ENCODE data around the gene FAM187B.

The FAM187B gene

GRCh38 chr19:35247526-35248309, 19.2 kb upstream of the FAM187B start:
- ATAC-seq, result no peak
- TF ChIP-seq SNAI2 (CRISPR knock-in tag; IDR thresholded peaks at IDR 0.05) (no peak), RARB (CRISPR knock-in tag; IDR thresholded peaks at IDR 0.05) (no peak), BACH2 (CRISPR knock-in tag; IDR thresholded peaks at IDR 0.05; ENCODE audit: borderline replicate concordance) (no peak), PATZ1 (CRISPR knock-in tag; IDR thresholded peaks at IDR 0.05; ENCODE audit: borderline replicate concordance) (no peak), ZC3H10 (CRISPR knock-in tag; IDR thresholded peaks at IDR 0.05) (no peak), ISL1 (CRISPR knock-in tag; IDR thresholded peaks at IDR 0.05) (no peak), CSRNP3 (CRISPR knock-in tag; IDR thresholded peaks at IDR 0.05) (no peak), ESRRG (CRISPR knock-in tag; IDR thresholded peaks at IDR 0.05) (no peak), OSR1 (CRISPR knock-in tag; IDR thresholded peaks at IDR 0.05) (no peak), TCF4 (CRISPR knock-in tag; IDR thresholded peaks at IDR 0.05; ENCODE audit: borderline replicate concordance) (no peak), ZNF565 (CRISPR knock-in tag; conservative IDR thresholded peaks at IDR 0.05; ENCODE audit: low read depth) (no peak), ARNTL (CRISPR knock-in tag; IDR thresholded peaks at IDR 0.05; ENCODE audit: borderline replicate concordance, low read depth) (no peak), ZNF8 (CRISPR knock-in tag; IDR thresholded peaks at IDR 0.05) (no peak), POU6F1 (CRISPR knock-in tag; IDR thresholded peaks at IDR 0.05; ENCODE audit: borderline replicate concordance, low read depth) (no peak), ZNF70 (CRISPR knock-in tag; IDR thresholded peaks at IDR 0.05) (no peak), CSDC2 (CRISPR knock-in tag; IDR thresholded peaks at IDR 0.05) (no peak), TOX (CRISPR knock-in tag; IDR thresholded peaks at IDR 0.05; ENCODE audit: borderline replicate concordance) (no peak), PPARA (CRISPR knock-in tag; IDR thresholded peaks at IDR 0.05; ENCODE audit: borderline replicate concordance) (no peak), GLIS3 (CRISPR knock-in tag; IDR thresholded peaks at IDR 0.05) (no peak), CREB5 (CRISPR knock-in tag; IDR thresholded peaks at IDR 0.05; ENCODE audit: low read depth) (no peak)

DNA sequence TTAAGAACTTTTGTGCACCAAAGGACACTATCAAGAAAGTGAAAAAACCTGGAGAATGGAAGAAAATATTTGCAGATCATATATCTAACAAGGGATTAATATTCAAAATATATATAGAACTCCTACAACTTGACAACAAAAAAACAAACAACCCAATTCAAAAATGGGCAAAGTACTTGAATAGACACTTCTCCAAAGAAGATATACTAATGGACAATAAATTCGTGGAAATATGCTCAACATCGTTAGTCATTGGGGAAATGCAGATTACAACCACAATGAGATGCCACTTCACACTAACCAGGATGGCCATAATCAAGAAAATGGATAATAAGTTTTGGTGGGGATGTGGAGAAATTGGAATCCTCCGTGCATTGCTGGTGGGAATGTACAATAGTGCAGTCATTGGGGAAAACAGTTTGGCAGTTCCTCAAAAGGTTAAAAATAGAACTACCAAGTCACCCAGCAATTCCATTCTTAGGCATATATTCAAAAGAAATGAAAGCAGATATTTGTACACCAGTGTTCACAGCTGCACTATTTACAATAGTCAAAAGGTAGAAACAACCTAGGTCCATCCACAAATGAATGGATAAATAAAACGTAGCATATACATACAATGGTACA, 18.0 kb upstream of the FAM187B start:
- TF ChIP-seq CSDC2 (CRISPR knock-in tag; IDR thresholded peaks at IDR 0.05) (no peak), ARNTL (CRISPR knock-in tag; IDR thresholded peaks at IDR 0.05; ENCODE audit: borderline replicate concordance, low read depth) (no peak), RARB (CRISPR knock-in tag; IDR thresholded peaks at IDR 0.05) (no peak), GLIS3 (CRISPR knock-in tag; IDR thresholded peaks at IDR 0.05) (no peak), PATZ1 (CRISPR knock-in tag; IDR thresholded peaks at IDR 0.05; ENCODE audit: borderline replicate concordance) (no peak), POU6F1 (CRISPR knock-in tag; IDR thresholded peaks at IDR 0.05; ENCODE audit: borderline replicate concordance, low read depth) (no peak), ZNF565 (CRISPR knock-in tag; conservative IDR thresholded peaks at IDR 0.05; ENCODE audit: low read depth) (no peak), ZFP3 (CRISPR knock-in tag; IDR thresholded peaks at IDR 0.05) (no peak), OSR1 (CRISPR knock-in tag; IDR thresholded peaks at IDR 0.05) (no peak), ZNF8 (CRISPR knock-in tag; IDR thresholded peaks at IDR 0.05) (no peak), ESRRG (CRISPR knock-in tag; IDR thresholded peaks at IDR 0.05) (no peak), PPARA (CRISPR knock-in tag; IDR thresholded peaks at IDR 0.05; ENCODE audit: borderline replicate concordance) (no peak), TCF4 (CRISPR knock-in tag; IDR thresholded peaks at IDR 0.05; ENCODE audit: borderline replicate concordance) (no peak), CREB5 (CRISPR knock-in tag; IDR thresholded peaks at IDR 0.05; ENCODE audit: low read depth) (no peak), TOX (CRISPR knock-in tag; IDR thresholded peaks at IDR 0.05; ENCODE audit: borderline replicate concordance) (no peak), BACH2 (CRISPR knock-in tag; IDR thresholded peaks at IDR 0.05; ENCODE audit: borderline replicate concordance) (no peak), ZNF70 (CRISPR knock-in tag; IDR thresholded peaks at IDR 0.05) (no peak)
- ATAC-seq, result no peak

Data from SK-N-SH treated with all-trans-retinoic acid at 6 μM for 48 hours (cell line).